Thyroid gland (tissue), 4 donors: ENCODE results near the gene RABGAP1. TPM values are rescaled to one million over a fixed set of nuclear protein-coding genes. Genes with fewer than 3 reads are reported as not detected.

Source experiments
- DNase-seq, 2 donors: peaks; one replicate each; pipeline ENCODE4 v3.0.0-alpha.2; 2019
- H3K27ac ChIP-seq, 3 donors: fragments of 200-600 bp; sonication (generic); 1 replicate in 2 of 3; 2 replicates in 1 of 3; pipeline ENCODE4 v1.5.1; 2016 to 2019; ENCODE audit warnings: mild to moderate bottlenecking in 1 of 3, moderate library complexity in 1 of 3
- H3K27me3 ChIP-seq: fragments of 200-600 bp; sonication (generic); one replicate; pipeline ENCODE4 v1.5.1; 2019
- H3K36me3 ChIP-seq, 2 donors: fragments of 200-600 bp; sonication (generic); one replicate each; pipeline ENCODE4 v1.5.1; 2016 to 2019
- H3K4me1 ChIP-seq, 2 donors: fragments of 200-600 bp; sonication (generic); one replicate each; pipeline ENCODE4 v1.5.1; 2017 to 2019
- H3K4me3 ChIP-seq, 3 donors: fragments of 200-600 bp; sonication (generic); replicated peaks in 1 of 3; 1 replicate in 2 of 3; 2 replicates in 1 of 3; pipeline ENCODE4 v1.5.1; 2016; ENCODE audit warnings: mild to moderate bottlenecking in 1 of 3
- H3K9me3 ChIP-seq: fragments of 200-600 bp; sonication (generic); one replicate; pipeline ENCODE4 v1.5.1; 2017
- POLR2A ChIP-seq, 2 donors: fragments of 450-650 bp; IDR thresholded peaks; one replicate each; pipeline ENCODE4 v1.6.1; 2017; ENCODE audit warnings: antibody characterized with exemption in 2 of 2, mild to moderate bottlenecking in 2 of 2, moderate library complexity in 1 of 2
- WGBS, 2 donors: methylation state at CpG; one replicate each; pipeline ENCODE4 v1.1.5; 2017; 5-methylcytosine and 5-hydroxymethylcytosine counted together
- intact Hi-C: fragments of 100-400 bp; cut with DNase I; formaldehyde crosslinking; loops from one replicate; pipeline ENCODE4 v1.15.1; 2023
- total RNA-seq, 4 donors: library from RNA; depleted of rRNA; stranded (reverse); fragments of >200 nt; gene quantifications; one replicate each; pipeline ENCODE4 v1.2.3, GENCODE V29; 2016
- TF ChIP-seq, protein P1 (sequence below), 6 experiments: fragments of 200-600 bp in 3 of 6; fragments of 450-650 bp in 3 of 6; sonication (generic) in 3 of 6; IDR thresholded peaks; one replicate each; pipeline ENCODE4 v1.5.1; 2016 to 2019; ENCODE audit warnings: antibody characterized with exemption in 6 of 6, mild to moderate bottlenecking in 2 of 6, inconsistent platforms in 1 of 6, moderate library complexity in 1 of 6

RABGAP1 gene
- total RNA-seq, 4 donors from 2014 or later = 90.7 to 144 (median 127) TPM

DNA sequence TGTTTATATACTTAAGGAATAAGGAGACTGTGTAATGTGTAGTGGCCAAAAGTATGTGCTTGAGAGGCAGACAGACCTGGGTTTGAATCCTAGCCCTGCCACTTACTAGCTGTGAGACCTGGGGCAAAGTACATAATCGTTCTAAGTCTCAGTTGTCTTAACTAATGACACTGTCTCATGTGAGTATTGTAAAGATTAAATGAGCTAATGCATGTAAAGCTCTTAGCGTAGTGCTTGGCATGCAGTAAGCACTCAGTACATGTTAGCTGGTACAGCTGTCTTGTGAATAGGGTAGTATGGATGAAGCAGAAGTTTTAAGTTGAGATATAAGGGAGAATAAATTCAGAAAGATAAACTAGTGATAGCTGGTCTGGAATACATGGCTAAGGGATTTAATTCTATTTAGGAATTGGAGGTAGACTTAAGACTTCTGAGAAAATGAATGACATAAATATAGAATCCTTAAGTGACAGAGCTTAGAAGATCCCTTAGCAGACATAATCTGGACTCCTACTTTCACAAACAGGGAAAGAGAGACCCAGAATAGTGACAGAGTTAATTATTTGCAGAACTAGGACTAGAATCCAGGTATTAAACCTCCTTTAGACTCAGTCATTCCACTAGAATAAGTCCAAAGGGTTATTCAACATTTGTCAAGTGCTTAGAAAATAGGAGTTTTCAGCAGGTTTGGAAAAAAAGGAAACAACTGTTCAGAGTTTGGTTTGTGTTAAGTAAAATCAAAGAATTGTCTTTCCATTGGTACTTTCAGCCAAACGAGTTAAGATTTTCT is 105.8 kb downstream of the RABGAP1 start:
- Histone ChIP-seq H3K4me1 (peaks cover 23 to 42% of the 10 kb centered on the region in 2 donors), H3K9me3 (no peaks in the 10 kb centered on the region), H3K27ac (peak overlapping the region; percentile 4 to 52 (median 15)), H3K4me3 (no peak overlapping the region), H3K27me3 (no peaks in the 10 kb centered on the region), H3K36me3 (no peaks in the 10 kb centered on the region)
- DNase-seq = no peak
- TF ChIP-seq POLR2A (IDR thresholded peaks at IDR 0.05) = no peak
- TF ChIP-seq, protein P1, sequence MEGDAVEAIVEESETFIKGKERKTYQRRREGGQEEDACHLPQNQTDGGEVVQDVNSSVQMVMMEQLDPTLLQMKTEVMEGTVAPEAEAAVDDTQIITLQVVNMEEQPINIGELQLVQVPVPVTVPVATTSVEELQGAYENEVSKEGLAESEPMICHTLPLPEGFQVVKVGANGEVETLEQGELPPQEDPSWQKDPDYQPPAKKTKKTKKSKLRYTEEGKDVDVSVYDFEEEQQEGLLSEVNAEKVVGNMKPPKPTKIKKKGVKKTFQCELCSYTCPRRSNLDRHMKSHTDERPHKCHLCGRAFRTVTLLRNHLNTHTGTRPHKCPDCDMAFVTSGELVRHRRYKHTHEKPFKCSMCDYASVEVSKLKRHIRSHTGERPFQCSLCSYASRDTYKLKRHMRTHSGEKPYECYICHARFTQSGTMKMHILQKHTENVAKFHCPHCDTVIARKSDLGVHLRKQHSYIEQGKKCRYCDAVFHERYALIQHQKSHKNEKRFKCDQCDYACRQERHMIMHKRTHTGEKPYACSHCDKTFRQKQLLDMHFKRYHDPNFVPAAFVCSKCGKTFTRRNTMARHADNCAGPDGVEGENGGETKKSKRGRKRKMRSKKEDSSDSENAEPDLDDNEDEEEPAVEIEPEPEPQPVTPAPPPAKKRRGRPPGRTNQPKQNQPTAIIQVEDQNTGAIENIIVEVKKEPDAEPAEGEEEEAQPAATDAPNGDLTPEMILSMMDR (IDR thresholded peaks at IDR 0.05) = no peak
- intact Hi-C loops = no loop called here
- WGBS, 2 donors = 63 to 80% methylated on average over 3 of the region's 3 CpGs

DNA sequence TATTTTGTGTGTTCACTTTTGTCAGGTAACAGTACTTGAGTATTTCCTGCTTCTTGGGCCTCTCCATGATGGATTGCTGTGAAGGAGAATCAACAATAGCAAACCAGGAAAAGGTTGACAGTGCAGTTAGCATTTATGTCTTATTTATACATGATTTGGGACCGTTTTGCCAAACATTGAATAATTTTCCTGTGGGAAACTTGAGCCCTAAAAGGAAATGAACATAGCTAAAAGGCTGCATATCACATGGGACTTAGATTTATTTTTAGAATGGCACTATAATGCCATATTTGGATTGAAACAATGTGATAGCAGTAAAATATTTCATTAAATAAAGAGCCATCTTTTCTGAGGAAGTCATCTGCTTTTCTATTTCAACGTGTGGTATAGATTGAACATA is 107.9 kb downstream of the RABGAP1 start:
- WGBS, 2 donors = 56 to 63% methylated on average over 2 of the region's 2 CpGs
- Histone ChIP-seq H3K27me3 (no peaks in the 10 kb centered on the region), H3K9me3 (no peaks in the 10 kb centered on the region), H3K27ac (peak overlapping the region; percentile 5 to 82 (median 75)), H3K4me1 (peaks cover 38 to 58% of the 10 kb centered on the region in 2 donors), H3K4me3 (no peak overlapping the region), H3K36me3 (no peaks in the 10 kb centered on the region)
- DNase-seq = no peak
- TF ChIP-seq POLR2A (IDR thresholded peaks at IDR 0.05) = no peak
- TF ChIP-seq, protein P1 (IDR thresholded peaks at IDR 0.05) = no peak
- intact Hi-C loops = no loop called here

DNA sequence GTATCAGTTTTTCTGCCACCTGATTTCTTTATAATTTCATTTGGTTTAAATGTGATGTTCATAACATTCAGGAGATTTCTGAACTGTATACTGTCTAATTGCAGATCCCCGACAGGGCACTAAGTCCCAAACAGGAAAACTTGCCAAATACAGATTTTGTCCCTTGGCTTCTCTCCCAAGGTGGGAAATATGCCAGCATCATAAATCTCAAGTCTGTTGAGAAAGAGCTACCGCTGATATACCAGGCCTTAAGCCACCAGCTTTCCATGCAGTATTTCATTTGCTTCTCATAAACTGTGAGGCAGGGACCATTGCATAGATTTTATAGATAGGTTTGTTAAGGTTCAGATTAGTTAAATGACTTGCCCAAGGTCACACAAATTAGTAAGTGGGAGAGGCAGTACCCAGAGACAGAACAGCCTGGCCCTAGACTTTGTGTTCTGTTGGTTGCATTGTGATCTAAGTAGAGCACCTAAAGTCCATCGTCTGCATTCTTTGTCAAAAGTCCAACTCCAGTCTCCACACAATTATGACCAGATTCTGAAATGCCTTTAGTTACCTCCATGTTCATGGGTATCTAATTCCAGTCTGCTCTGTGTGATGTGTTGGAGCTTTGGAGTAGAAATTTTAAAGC is 108.9 kb downstream of the RABGAP1 start:
- H3K27ac ChIP-seq = peak overlapping the region; percentile 5 to 82 (median 75)
- H3K9me3 ChIP-seq = no peaks in the 10 kb centered on the region
- no peaks in the 10 kb centered on the region for H3K27me3 ChIP-seq
- no peaks in the 10 kb centered on the region for H3K36me3 ChIP-seq
- H3K4me3 ChIP-seq = no peak overlapping the region
- intact Hi-C loops = no loop called here
- WGBS, 2 donors = 15 to 27% methylated on average over 3 of the region's 3 CpGs
- H3K4me1 ChIP-seq = peaks cover 46 to 67% of the 10 kb centered on the region in 2 donors
- no peak for TF ChIP-seq POLR2A (IDR thresholded peaks at IDR 0.05)
- TF ChIP-seq, protein P1 (IDR thresholded peaks at IDR 0.05) = no peak
- peak in 1 of 2 donors; percentile 42 for DNase-seq

DNA sequence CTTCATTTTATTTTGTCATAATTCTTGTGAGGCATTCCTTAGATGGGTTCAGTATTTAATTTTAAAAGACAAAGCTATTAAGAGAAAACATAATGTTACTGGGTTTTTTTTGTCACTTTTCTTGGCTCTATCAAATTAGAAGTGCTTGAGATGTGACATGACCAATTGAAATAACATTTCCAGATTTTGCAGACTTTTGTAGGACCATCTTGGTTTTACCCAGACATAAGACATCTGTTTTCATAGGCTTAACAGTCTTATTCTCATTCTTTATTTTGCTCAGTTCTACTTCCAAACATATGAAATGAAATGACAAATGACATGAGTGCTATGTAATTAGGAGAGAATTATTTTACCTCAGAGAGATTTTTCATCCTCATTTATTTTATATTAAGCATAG is 112.2 kb downstream of the RABGAP1 start:
- intact Hi-C loops = no loop called here
- DNase-seq = no peak
- no peak overlapping the region for H3K4me3 ChIP-seq
- no peaks in the 10 kb centered on the region for H3K27me3 ChIP-seq
- TF ChIP-seq, protein P1 (IDR thresholded peaks at IDR 0.05) = no peak
- TF ChIP-seq POLR2A (IDR thresholded peaks at IDR 0.05) = no peak
- H3K9me3 ChIP-seq = no peaks in the 10 kb centered on the region
- H3K36me3 ChIP-seq = no peaks in the 10 kb centered on the region
- H3K4me1 ChIP-seq = peaks cover 47 to 62% of the 10 kb centered on the region in 2 donors
- peak overlapping the region; percentile 64 to 78 (median 71) for H3K27ac ChIP-seq

DNA sequence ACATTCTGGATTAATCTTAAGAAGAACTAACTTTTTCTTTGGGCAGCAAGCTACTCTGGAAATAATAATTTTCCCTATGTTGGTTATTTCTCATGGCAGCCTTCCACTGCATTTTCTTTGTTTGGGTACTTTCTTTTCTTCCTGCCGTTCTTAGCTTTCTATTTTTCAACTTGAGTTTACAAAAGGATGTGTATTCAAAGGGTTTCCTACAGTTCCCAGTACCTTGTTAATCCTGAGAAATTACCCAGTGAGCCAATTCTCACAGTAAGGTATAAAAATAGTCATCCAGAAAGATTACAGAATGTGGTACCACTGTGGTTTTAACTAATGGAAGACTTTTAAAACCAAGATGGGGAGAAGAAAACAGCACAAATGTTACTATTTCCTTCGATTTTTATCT is 112.9 kb downstream of the RABGAP1 start:
- no peak for DNase-seq
- peak overlapping the region; percentile 64 to 78 (median 71) for H3K27ac ChIP-seq

More for the DNA sequence above, 112.9 kb downstream of the RABGAP1 start:
- Histone ChIP-seq H3K27me3 (no peaks in the 10 kb centered on the region), H3K9me3 (no peaks in the 10 kb centered on the region), H3K36me3 (no peaks in the 10 kb centered on the region), H3K4me3 (no peak overlapping the region), H3K4me1 (peaks cover 53 to 62% of the 10 kb centered on the region in 2 donors)
- WGBS, 2 donors = 36 to 39% methylated on average over 2 of the region's 2 CpGs
- TF ChIP-seq POLR2A (IDR thresholded peaks at IDR 0.05) = no peak
- TF ChIP-seq, protein P1 (IDR thresholded peaks at IDR 0.05) = no peak
- intact Hi-C loops = no loop called here
